Neural cell (in vitro differentiated cells): Measurements from ENCODE around the gene WNK2. TPM values are rescaled to one million over a fixed set of nuclear protein-coding genes. Genes with fewer than 3 reads are reported as not detected.

Experiments
- H2AFZ ChIP-seq: fragments of 200-600, 300-800 bp; sonication (generic), shearing (Covaris generic); 2 replicates; pipeline ENCODE4 v1.6.0; 2014; ENCODE audit warnings: low read depth, mild to moderate bottlenecking, antibody characterized with exemption, low read length, moderate library complexity
- H3F3A ChIP-seq: fragments of 200-600 bp; shearing (Covaris generic); 2 replicates; pipeline ENCODE4 v1.6.1; 2016; ENCODE audit warnings: mild to moderate bottlenecking, moderate library complexity, mixed read lengths, antibody characterized with exemption, low read length; ENCODE audit not compliant: insufficient read depth, poor library complexity, severe bottlenecking
- H3K27ac ChIP-seq: fragments of 200-600, 300-800 bp; sonication (generic), shearing (Covaris generic); 2 replicates; pipeline ENCODE4 v1.5.1; 2014; ENCODE audit warnings: mild to moderate bottlenecking, low read length, moderate library complexity
- H3K27me3 ChIP-seq: fragments of 300-800, 200-600 bp; sonication (generic), shearing (Covaris generic); 2 replicates; pipeline ENCODE4 v1.6.0; 2014; ENCODE audit warnings: mild to moderate bottlenecking, low read depth, low read length, moderate library complexity; ENCODE audit not compliant: insufficient read depth
- H3K36me3 ChIP-seq: fragments of 300-800, 200-600 bp; sonication (generic), shearing (Covaris generic); 2 replicates; pipeline ENCODE4 v1.5.1; 2014; ENCODE audit warnings: mild to moderate bottlenecking, antibody characterized with exemption, low read length, moderate library complexity; ENCODE audit not compliant: insufficient read depth
- H3K4me2 ChIP-seq: fragments of 300-800, 200-600 bp; sonication (generic), shearing (Covaris generic); 2 replicates; pipeline ENCODE4 v1.6.0; 2014; ENCODE audit warnings: mild to moderate bottlenecking, low read length
- H3K4me3 ChIP-seq: fragments of 300-800, 200-600 bp; sonication (generic), shearing (Covaris generic); 2 replicates; pipeline ENCODE4 v1.5.1; 2014; ENCODE audit warnings: mild to moderate bottlenecking, low read length, moderate library complexity
- H3K79me2 ChIP-seq: fragments of 200-600 bp; shearing (Covaris generic); replicated peaks from 2 replicates; pipeline ENCODE4 v1.6.0; 2014; ENCODE audit warnings: mild to moderate bottlenecking, low read length, moderate library complexity; ENCODE audit not compliant: insufficient read depth
- H3K9ac ChIP-seq: fragments of 300-800, 200-600 bp; sonication (generic), shearing (Covaris generic); 2 replicates; pipeline ENCODE4 v1.6.1; 2016; ENCODE audit warnings: mild to moderate bottlenecking, low read length, mixed read lengths
- H3K9me2 ChIP-seq: fragments of 200-600 bp; shearing (Covaris generic); 2 replicates; pipeline ENCODE4 v1.6.1; 2016; ENCODE audit warnings: mild to moderate bottlenecking, low read length, mixed read lengths; ENCODE audit not compliant: insufficient read depth
- H3K9me3 ChIP-seq: fragments of 200-600, 300-800 bp; sonication (generic), shearing (Covaris generic); 2 replicates; pipeline ENCODE4 v1.6.1; 2016; ENCODE audit warnings: mild to moderate bottlenecking, mixed run types, low read length, moderate library complexity, mixed read lengths
- H4K20me1 ChIP-seq: fragments of 200-600 bp; shearing (Covaris generic); 2 replicates; pipeline ENCODE4 v1.6.1; 2016; ENCODE audit warnings: mild to moderate bottlenecking, mixed run types; ENCODE audit not compliant: insufficient read depth
- CTCF ChIP-seq: fragments of 450-650 bp; IDR thresholded peaks from 2 replicates; pipeline ENCODE4 v1.5.1; 2014; ENCODE audit warnings: antibody characterized with exemption, mild to moderate bottlenecking, moderate library complexity; ENCODE audit not compliant: poor library complexity, severe bottlenecking
- EP300 ChIP-seq: fragments of 450-650 bp; conservative IDR thresholded peaks from 2 replicates; pipeline ENCODE4 v1.6.1; 2014; ENCODE audit warnings: antibody characterized with exemption, mild to moderate bottlenecking, moderate library complexity; ENCODE audit not compliant: poor library complexity, severe bottlenecking
- EZH2 ChIP-seq: fragments of 200-600, 300-800 bp; shearing (Covaris generic), sonication (generic); IDR thresholded peaks from 2 replicates; pipeline ENCODE4 v1.6.1; 2014; ENCODE audit warnings: antibody characterized with exemption, low read length, borderline replicate concordance, mild to moderate bottlenecking; ENCODE audit not compliant: insufficient read depth, poor library complexity, severe bottlenecking
- MXI1 ChIP-seq: fragments of 450-650 bp; conservative IDR thresholded peaks from 2 replicates; pipeline ENCODE4 v1.6.1; 2014; ENCODE audit warnings: antibody characterized with exemption, mild to moderate bottlenecking; ENCODE audit not compliant: poor library complexity, severe bottlenecking
- POLR2AphosphoS5 ChIP-seq: IDR thresholded peaks from 2 replicates; pipeline ENCODE4 v1.6.1; 2012
- RAD21 ChIP-seq: fragments of 450-650 bp; conservative IDR thresholded peaks from 2 replicates; pipeline ENCODE4 v1.6.1; 2014; ENCODE audit warnings: antibody characterized with exemption, mild to moderate bottlenecking, moderate library complexity
- REST ChIP-seq: IDR thresholded peaks from 2 replicates; pipeline ENCODE4 v1.6.1; 2012; ENCODE audit warnings: borderline replicate concordance
- SMC3 ChIP-seq: fragments of 450-650 bp; conservative IDR thresholded peaks from 2 replicates; pipeline ENCODE4 v1.6.1; 2014; ENCODE audit warnings: antibody characterized with exemption, mild to moderate bottlenecking, moderate library complexity; ENCODE audit not compliant: poor library complexity
- TAF1 ChIP-seq: IDR thresholded peaks from 2 replicates; pipeline ENCODE4 v1.6.1; 2012; ENCODE audit warnings: low read depth
- polyA plus RNA-seq: library from polyadenylated mRNA; depleted of rRNA; stranded (reverse); fragments of >200 nt; gene quantifications from 2 replicates; pipeline ENCODE4 v1.2.3, GENCODE V29; 2014

WNK2 gene
- polyA plus RNA-seq, 1 donor from 2014 or later, result 37.1 TPM

- H3K9me3 ChIP-seq, result no peaks in the 10 kb centered on the region
- H3F3A ChIP-seq, result no peaks in the 10 kb centered on the region
- no peak overlapping the region for H3K27ac ChIP-seq
- no peak overlapping the region for H3K4me2 ChIP-seq
- no peaks in the 10 kb centered on the region for H4K20me1 ChIP-seq
- H3K79me2 ChIP-seq, result no peaks in the 10 kb centered on the region
- H3K9ac ChIP-seq, result no peak overlapping the region
- H3K27me3 ChIP-seq, result no peaks in the 10 kb centered on the region
- no peak for TF ChIP-seq TAF1
- TF ChIP-seq CTCF, result no peak
- TF ChIP-seq SMC3, result no peak
- TF ChIP-seq EP300, result no peak
- TF ChIP-seq EZH2, result no peak
- TF ChIP-seq MXI1, result no peak
- no peak for TF ChIP-seq RAD21
- TF ChIP-seq POLR2AphosphoS5, result no peak
- no peak for TF ChIP-seq REST
- H3K9me2 ChIP-seq, result no peaks in the 10 kb centered on the region
- no peak overlapping the region for H3K4me3 ChIP-seq
- H2AFZ ChIP-seq, result no peak overlapping the region
- H3K36me3 ChIP-seq, result no peaks in the 10 kb centered on the region
Measured at GRCh38 chr9:93315118-93315517, 131.2 kb downstream of the WNK2 start.

- Histone ChIP-seq H3F3A (no peaks in the 10 kb centered on the region), H3K9me2 (no peaks in the 10 kb centered on the region), H3K27me3 (no peaks in the 10 kb centered on the region), H3K9me3 (no peaks in the 10 kb centered on the region), H3K4me2 (no peak overlapping the region), H3K4me3 (no peak overlapping the region), H3K79me2 (no peaks in the 10 kb centered on the region), H3K9ac (no peak overlapping the region), H3K27ac (no peak overlapping the region), H3K36me3 (no peaks in the 10 kb centered on the region), H2AFZ (no peak overlapping the region), H4K20me1 (no peaks in the 10 kb centered on the region)
- TF ChIP-seq CTCF, result no peak
- TF ChIP-seq MXI1, result no peak
- no peak for TF ChIP-seq EZH2
- no peak for TF ChIP-seq POLR2AphosphoS5
- no peak for TF ChIP-seq TAF1
- TF ChIP-seq SMC3, result no peak
- no peak for TF ChIP-seq RAD21
- TF ChIP-seq EP300, result no peak
- no peak for TF ChIP-seq REST
Measured at GRCh38 chr9:93315960-93316359, 132.0 kb downstream of the WNK2 start.
